ENCODE data around the gene VWA8. TPM values are rescaled to one million over a fixed set of nuclear protein-coding genes. Genes with fewer than 3 reads are reported as not detected.
A peak's percentile ranks its signal among the peaks of the same experiment; 100 is the strongest.
"Not testable (repeated sequence)": the region's sequence is repeated elsewhere in the genome, so short reads cannot be mapped to it uniquely, and the experiment has no call there.

Gene VWA8
- total and polyA plus RNA-seq, 4 donors = 4.7 to 26.3 (median 11.9) TPM

- 56 to 67% methylated on average over 4 of the region's 4 CpGs for WGBS, 2 donors
- H3K4me3 ChIP-seq = no peak overlapping the region
- H3K4me1 ChIP-seq (ENCODE audit: control insufficient read depth in 5 of 5, insufficient read depth in 5 of 5, low read length in 5 of 5) = peaks cover 6 to 67% (median 19%) of the 10 kb centered on the region in 5 donors
- ATAC-seq (ENCODE audit: insufficient read depth, low FRiP score) (no peak), DNase-seq (peak in 2 of 3 donors; percentile 45 to 62)
- TF ChIP-seq CTCF (IDR thresholded peaks at IDR 0.05; ENCODE audit: control extremely low read depth, extremely low read depth) = no peak
- H3K27ac ChIP-seq (ENCODE audit: low read depth in 1 of 2, low read length in 1 of 2) = peak overlapping the region in 1 of 2 donors; percentile 41
- H3K9me3 ChIP-seq (ENCODE audit: control insufficient read depth in 4 of 4, insufficient read depth in 3 of 4, low read length in 3 of 4) = no peaks in the 10 kb centered on the region
- H3K27me3 ChIP-seq (ENCODE audit: control insufficient read depth in 3 of 3, insufficient read depth in 3 of 3, low read length in 2 of 3) = no peaks in the 10 kb centered on the region
- no peaks in the 10 kb centered on the region for H3K36me3 ChIP-seq (ENCODE audit: control insufficient read depth in 4 of 4, insufficient read depth in 4 of 4, low read length in 4 of 4)
- no peak overlapping the region for H3K9ac ChIP-seq (ENCODE audit: insufficient read depth in 1 of 2, low read length in 2 of 2)
Observed at GRCh38 chr13:41639955-41640780, 320.7 kb downstream of the VWA8 start.

GRCh38 chr13:41639237-41639904 is 321.5 kb downstream of the VWA8 start:
- Histone ChIP-seq H3K27me3 (ENCODE audit: control insufficient read depth in 3 of 3, insufficient read depth in 3 of 3, low read length in 2 of 3) (no peaks in the 10 kb centered on the region), H3K4me1 (ENCODE audit: control insufficient read depth in 5 of 5, insufficient read depth in 5 of 5, low read length in 5 of 5) (peaks cover 5 to 59% (median 14%) of the 10 kb centered on the region in 5 donors), H3K36me3 (ENCODE audit: control insufficient read depth in 4 of 4, insufficient read depth in 4 of 4, low read length in 4 of 4) (no peaks in the 10 kb centered on the region), H3K27ac (ENCODE audit: low read depth in 1 of 2, low read length in 1 of 2) (peak overlapping the region in 1 of 2 donors; percentile 18), H3K4me3 (no peak overlapping the region), H3K9ac (ENCODE audit: insufficient read depth in 1 of 2, low read length in 2 of 2) (no peak overlapping the region), H3K9me3 (ENCODE audit: control insufficient read depth in 4 of 4, insufficient read depth in 3 of 4, low read length in 3 of 4) (no peaks in the 10 kb centered on the region)
- 64 to 77% methylated on average over 7 of the region's 7 CpGs for WGBS, 2 donors
- DNase-seq (no peak), ATAC-seq (ENCODE audit: insufficient read depth, low FRiP score) (no peak)
- no peak for TF ChIP-seq CTCF (IDR thresholded peaks at IDR 0.05; ENCODE audit: control extremely low read depth, extremely low read depth)

GRCh38 chr13:41637586-41637985 is 323.3 kb downstream of the VWA8 start:
- Histone ChIP-seq H3K4me3 (no peak overlapping the region), H3K9me3 (ENCODE audit: control insufficient read depth in 4 of 4, insufficient read depth in 3 of 4, low read length in 3 of 4) (no peaks in the 10 kb centered on the region), H3K27ac (ENCODE audit: low read depth in 1 of 2, low read length in 1 of 2) (no peak overlapping the region), H3K9ac (ENCODE audit: insufficient read depth in 1 of 2, low read length in 2 of 2) (no peak overlapping the region), H3K36me3 (ENCODE audit: control insufficient read depth in 4 of 4, insufficient read depth in 4 of 4, low read length in 4 of 4) (no peaks in the 10 kb centered on the region), H3K4me1 (ENCODE audit: control insufficient read depth in 5 of 5, insufficient read depth in 5 of 5, low read length in 5 of 5) (peaks cover 0 to 43% (median 6%) of the 10 kb centered on the region in 5 donors), H3K27me3 (ENCODE audit: control insufficient read depth in 3 of 3, insufficient read depth in 3 of 3, low read length in 2 of 3) (no peaks in the 10 kb centered on the region)
- no peak for TF ChIP-seq CTCF (IDR thresholded peaks at IDR 0.05; ENCODE audit: control extremely low read depth, extremely low read depth)
- peak in 2 of 3 donors; percentile 64 to 84 for DNase-seq
- ATAC-seq (ENCODE audit: insufficient read depth, low FRiP score) = no peak
- WGBS, 2 donors = 81 to 90% methylated on average over 1 of the region's 1 CpG

- not testable (repeated sequence) for ATAC-seq (ENCODE audit: insufficient read depth, low FRiP score); H3K27me3 ChIP-seq (ENCODE audit: control insufficient read depth in 3 of 3, insufficient read depth in 3 of 3, low read length in 2 of 3); H3K9ac ChIP-seq (ENCODE audit: insufficient read depth in 1 of 2, low read length in 2 of 2); H3K27ac ChIP-seq (ENCODE audit: low read depth in 1 of 2, low read length in 1 of 2); H3K9me3 ChIP-seq (ENCODE audit: control insufficient read depth in 4 of 4, insufficient read depth in 3 of 4, low read length in 3 of 4); DNase-seq; H3K4me3 ChIP-seq; H3K36me3 ChIP-seq (ENCODE audit: control insufficient read depth in 4 of 4, insufficient read depth in 4 of 4, low read length in 4 of 4)
- 84 to 94% methylated on average over 3 of the region's 5 CpGs for WGBS, 2 donors
- H3K4me1 ChIP-seq (ENCODE audit: control insufficient read depth in 5 of 5, insufficient read depth in 5 of 5, low read length in 5 of 5) = peaks cover 0 to 42% (median 6%) of the 10 kb centered on the region in 5 donors
Observed at GRCh38 chr13:41637032-41637431, 323.9 kb downstream of the VWA8 start.

GRCh38 chr13:41636590-41636989 is 324.3 kb downstream of the VWA8 start:
- DNase-seq; H3K4me3 ChIP-seq; H3K27ac ChIP-seq (ENCODE audit: low read depth in 1 of 2, low read length in 1 of 2); ATAC-seq (ENCODE audit: insufficient read depth, low FRiP score); H3K36me3 ChIP-seq (ENCODE audit: control insufficient read depth in 4 of 4, insufficient read depth in 4 of 4, low read length in 4 of 4); H3K27me3 ChIP-seq (ENCODE audit: control insufficient read depth in 3 of 3, insufficient read depth in 3 of 3, low read length in 2 of 3); H3K9ac ChIP-seq (ENCODE audit: insufficient read depth in 1 of 2, low read length in 2 of 2); H3K9me3 ChIP-seq (ENCODE audit: control insufficient read depth in 4 of 4, insufficient read depth in 3 of 4, low read length in 3 of 4): not testable (repeated sequence)
- peaks cover 0 to 38% (median 8%) of the 10 kb centered on the region in 5 donors for H3K4me1 ChIP-seq (ENCODE audit: control insufficient read depth in 5 of 5, insufficient read depth in 5 of 5, low read length in 5 of 5)

All from lung (tissue), 12 donors.